ENCODE data around the gene CWC15. TPM values are rescaled to one million over a fixed set of nuclear protein-coding genes. Genes with fewer than 3 reads are reported as not detected.

CWC15 gene
- total RNA-seq, 2 donors from 2014 or later: 33.6 to 43.8 TPM

DNA sequence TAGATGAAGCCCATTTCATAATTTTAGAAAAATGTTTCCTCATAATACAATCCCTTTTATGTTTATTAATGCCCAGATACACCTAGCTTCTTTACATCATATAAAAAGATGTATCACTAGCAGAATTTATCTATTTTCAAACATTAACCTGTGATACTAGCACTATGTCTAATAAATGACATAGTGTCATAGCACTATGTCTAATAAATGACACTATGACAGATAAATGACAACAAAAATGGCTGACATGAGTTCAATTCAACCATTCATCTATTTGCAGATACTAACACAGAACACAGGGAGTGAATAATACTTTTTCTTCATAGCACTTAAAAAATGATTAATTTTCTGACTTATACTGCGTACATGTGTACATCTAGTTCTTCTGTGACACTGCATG, 32.3 kb upstream of the CWC15 start:
- no peak overlapping the region for H3K27ac ChIP-seq
- TF ChIP-seq, protein P1, sequence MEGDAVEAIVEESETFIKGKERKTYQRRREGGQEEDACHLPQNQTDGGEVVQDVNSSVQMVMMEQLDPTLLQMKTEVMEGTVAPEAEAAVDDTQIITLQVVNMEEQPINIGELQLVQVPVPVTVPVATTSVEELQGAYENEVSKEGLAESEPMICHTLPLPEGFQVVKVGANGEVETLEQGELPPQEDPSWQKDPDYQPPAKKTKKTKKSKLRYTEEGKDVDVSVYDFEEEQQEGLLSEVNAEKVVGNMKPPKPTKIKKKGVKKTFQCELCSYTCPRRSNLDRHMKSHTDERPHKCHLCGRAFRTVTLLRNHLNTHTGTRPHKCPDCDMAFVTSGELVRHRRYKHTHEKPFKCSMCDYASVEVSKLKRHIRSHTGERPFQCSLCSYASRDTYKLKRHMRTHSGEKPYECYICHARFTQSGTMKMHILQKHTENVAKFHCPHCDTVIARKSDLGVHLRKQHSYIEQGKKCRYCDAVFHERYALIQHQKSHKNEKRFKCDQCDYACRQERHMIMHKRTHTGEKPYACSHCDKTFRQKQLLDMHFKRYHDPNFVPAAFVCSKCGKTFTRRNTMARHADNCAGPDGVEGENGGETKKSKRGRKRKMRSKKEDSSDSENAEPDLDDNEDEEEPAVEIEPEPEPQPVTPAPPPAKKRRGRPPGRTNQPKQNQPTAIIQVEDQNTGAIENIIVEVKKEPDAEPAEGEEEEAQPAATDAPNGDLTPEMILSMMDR (IDR thresholded peaks at IDR 0.05): no peak
- TF ChIP-seq POLR2AphosphoS5 (IDR thresholded peaks at IDR 0.05): no peak
- TF ChIP-seq POLR2A (IDR thresholded peaks at IDR 0.05): no peak
- H3K9me3 ChIP-seq: no peaks in the 10 kb centered on the region
- no peaks in the 10 kb centered on the region for H3K36me3 ChIP-seq
- H3K4me1 ChIP-seq (replicated peaks): no peaks in the 10 kb centered on the region
- 91% methylated on average over 1 of the region's 1 CpG for WGBS
- no peak overlapping the region for H3K4me3 ChIP-seq
- intact Hi-C loops (cut with DNase I): no loop called here
- no peak for DNase-seq (ENCODE audit: low spot score)
- no peaks in the 10 kb centered on the region for H3K27me3 ChIP-seq (replicated peaks; ENCODE audit: insufficient read depth)

DNA sequence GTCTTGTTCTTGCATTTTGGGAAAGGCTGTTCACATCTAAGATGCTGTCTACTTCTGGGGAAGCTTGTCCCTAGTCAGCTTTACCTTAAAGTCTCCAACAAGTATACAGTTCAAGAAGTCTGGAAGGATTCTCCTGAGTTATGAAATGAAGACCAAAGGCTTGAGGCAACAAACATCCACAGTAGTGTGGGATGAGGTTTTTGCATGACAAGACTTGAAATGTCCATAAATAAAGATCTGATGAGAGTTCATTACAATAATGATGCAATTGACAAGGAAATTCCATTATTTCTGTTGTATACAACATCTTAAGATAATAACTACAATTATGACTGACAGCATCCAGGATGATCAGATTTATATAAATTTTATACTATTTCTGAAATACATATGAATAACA, 30.4 kb upstream of the CWC15 start:
- DNase-seq (ENCODE audit: low spot score): no peak
- H3K9me3 ChIP-seq: no peaks in the 10 kb centered on the region
- H3K27ac ChIP-seq: no peak overlapping the region
- no peaks in the 10 kb centered on the region for H3K36me3 ChIP-seq
- intact Hi-C loops (cut with DNase I): no loop called here
- TF ChIP-seq, protein P1 (IDR thresholded peaks at IDR 0.05): no peak
- no peak for TF ChIP-seq POLR2A (IDR thresholded peaks at IDR 0.05)
- TF ChIP-seq POLR2AphosphoS5 (IDR thresholded peaks at IDR 0.05): no peak
- no peak overlapping the region for H3K4me3 ChIP-seq
- H3K4me1 ChIP-seq (replicated peaks): no peaks in the 10 kb centered on the region
- no peaks in the 10 kb centered on the region for H3K27me3 ChIP-seq (replicated peaks; ENCODE audit: insufficient read depth)

DNA sequence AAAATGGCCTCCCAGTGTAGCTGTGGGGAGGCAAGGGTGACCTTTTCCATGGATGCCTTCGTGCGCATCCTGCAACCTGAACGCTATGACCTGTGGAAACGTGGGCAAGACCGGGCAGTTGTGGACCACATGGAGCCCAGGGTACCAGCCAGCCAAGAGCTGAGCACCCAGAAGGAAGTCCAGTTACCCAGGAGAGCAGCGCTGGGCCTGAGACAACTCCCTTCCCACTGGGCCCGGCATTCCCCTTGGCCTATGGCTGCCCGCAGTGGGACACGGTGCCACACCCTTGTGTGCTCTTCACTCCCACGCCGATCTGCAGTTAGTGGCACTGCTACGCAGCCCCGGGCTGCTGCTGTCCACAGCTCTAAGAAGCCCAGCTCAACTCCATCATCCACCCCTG, 24.9 kb upstream of the CWC15 start:
- Histone ChIP-seq H3K4me3 (no peak overlapping the region), H3K27me3 (replicated peaks; ENCODE audit: insufficient read depth) (no peaks in the 10 kb centered on the region), H3K36me3 (no peaks in the 10 kb centered on the region), H3K4me1 (replicated peaks) (no peaks in the 10 kb centered on the region), H3K27ac (no peak overlapping the region), H3K9me3 (no peaks in the 10 kb centered on the region)
- intact Hi-C loops (cut with DNase I): no loop called here
- TF ChIP-seq, protein P1 (IDR thresholded peaks at IDR 0.05): no peak
- no peak for TF ChIP-seq POLR2AphosphoS5 (IDR thresholded peaks at IDR 0.05)
- no peak for TF ChIP-seq POLR2A (IDR thresholded peaks at IDR 0.05)
- DNase-seq (ENCODE audit: low spot score): no peak
- 98% methylated on average over 13 of the region's 13 CpGs for WGBS

DNA sequence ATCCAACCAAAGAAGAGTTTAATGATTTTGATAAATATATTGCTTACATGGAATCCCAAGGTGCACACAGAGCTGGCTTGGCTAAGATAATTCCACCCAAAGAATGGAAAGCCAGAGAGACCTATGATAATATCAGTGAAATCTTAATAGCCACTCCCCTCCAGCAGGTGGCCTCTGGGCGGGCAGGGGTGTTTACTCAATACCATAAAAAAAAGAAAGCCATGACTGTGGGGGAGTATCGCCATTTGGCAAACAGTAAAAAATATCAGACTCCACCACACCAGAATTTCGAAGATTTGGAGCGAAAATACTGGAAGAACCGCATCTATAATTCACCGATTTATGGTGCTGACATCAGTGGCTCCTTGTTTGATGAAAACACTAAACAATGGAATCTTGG, 24.1 kb upstream of the CWC15 start:
- Histone ChIP-seq H3K27me3 (replicated peaks; ENCODE audit: insufficient read depth) (no peaks in the 10 kb centered on the region), H3K36me3 (no peaks in the 10 kb centered on the region), H3K9me3 (no peaks in the 10 kb centered on the region), H3K4me1 (replicated peaks) (no peaks in the 10 kb centered on the region), H3K4me3 (no peak overlapping the region), H3K27ac (no peak overlapping the region)
- TF ChIP-seq POLR2A (IDR thresholded peaks at IDR 0.05): no peak
- no peak for TF ChIP-seq POLR2AphosphoS5 (IDR thresholded peaks at IDR 0.05)
- TF ChIP-seq, protein P1 (IDR thresholded peaks at IDR 0.05): no peak
- DNase-seq (ENCODE audit: low spot score): no peak
- intact Hi-C loops (cut with DNase I): no loop called here
- WGBS: 89% methylated on average over 6 of the region's 6 CpGs

DNA sequence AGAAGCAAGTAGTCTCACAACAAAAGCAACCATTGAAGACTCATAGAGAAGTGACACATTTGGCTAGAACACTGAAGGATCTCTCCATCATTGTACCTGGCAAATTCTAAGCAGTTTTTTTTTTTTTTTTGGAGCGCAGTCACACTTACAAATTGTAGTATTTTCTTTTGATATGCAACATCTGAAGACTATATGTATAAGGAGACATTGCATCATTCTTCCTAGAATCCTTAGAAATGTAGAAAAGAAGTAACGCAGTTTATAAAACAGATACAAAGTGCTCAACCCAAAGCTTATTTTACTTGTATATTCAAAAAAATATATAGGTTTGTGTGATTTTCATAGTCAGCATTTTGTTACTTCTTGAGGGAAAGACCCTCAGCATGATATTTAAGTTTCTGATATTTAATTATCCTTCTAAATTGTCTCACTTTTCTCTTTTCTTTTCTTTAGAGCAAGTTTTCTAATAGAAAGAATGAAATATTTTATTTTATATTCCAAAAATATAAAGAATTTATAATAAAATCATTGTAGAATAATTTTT, 20.1 kb upstream of the CWC15 start:
- no peaks in the 10 kb centered on the region for H3K9me3 ChIP-seq
- H3K27me3 ChIP-seq (replicated peaks; ENCODE audit: insufficient read depth): no peaks in the 10 kb centered on the region
- TF ChIP-seq POLR2A (IDR thresholded peaks at IDR 0.05) (no peak), POLR2AphosphoS5 (IDR thresholded peaks at IDR 0.05) (no peak)
- TF ChIP-seq, protein P1 (IDR thresholded peaks at IDR 0.05): no peak
- WGBS: 96% methylated on average over 2 of the region's 2 CpGs
- no peaks in the 10 kb centered on the region for H3K4me1 ChIP-seq (replicated peaks)
- no peak for DNase-seq (ENCODE audit: low spot score)
- intact Hi-C loops (cut with DNase I): no loop called here
- no peaks in the 10 kb centered on the region for H3K36me3 ChIP-seq
- no peak overlapping the region for H3K27ac ChIP-seq
- H3K4me3 ChIP-seq: no peak overlapping the region
